A549 (cell line): ENCODE results near the gene ZFX.

Experiments
- CBX8 ChIP-seq: fragments of 200-600 bp; sonication (generic); IDR thresholded peaks from 2 replicates; pipeline ENCODE4 v1.6.1; 2016
- CHD4 ChIP-seq: fragments of 200-600 bp; sonication (generic); IDR thresholded peaks from 2 replicates; pipeline ENCODE4 v1.6.1; 2016; ENCODE audit warnings: antibody characterized with exemption, mild to moderate bottlenecking, borderline replicate concordance
- E2F6 ChIP-seq: IDR thresholded peaks from 2 replicates; pipeline ENCODE4 v1.6.1; 2012; ENCODE audit warnings: low read depth, borderline replicate concordance
- HDAC2 ChIP-seq: fragments of 200-600 bp; sonication (generic); IDR thresholded peaks from 2 replicates; pipeline ENCODE4 v1.6.1; 2016
- HEYL ChIP-seq: fragments of 250-450 bp; sonication (Bioruptor Pico); IDR thresholded peaks from 2 replicates; pipeline ENCODE4 v1.8.0; 2021; ENCODE audit warnings: mild to moderate bottlenecking, moderate library complexity
- KDM1A ChIP-seq: fragments of 200-600 bp; sonication (generic); IDR thresholded peaks from 2 replicates; pipeline ENCODE4 v1.6.1; 2016; ENCODE audit warnings: low read depth, mild to moderate bottlenecking
- MYC ChIP-seq: IDR thresholded peaks from 2 replicates; pipeline ENCODE4 v1.6.1; 2012; ENCODE audit warnings: mild to moderate bottlenecking, inconsistent platforms, low read length, improper control_type of control experiment, borderline replicate concordance
- TF ChIP-seq, protein P1 (sequence below): fragments of 150-350 bp; IDR thresholded peaks from 2 replicates; pipeline ENCODE4 v1.6.1; 2014; ENCODE audit warnings: low read depth, mild to moderate bottlenecking, low read length

DNA sequence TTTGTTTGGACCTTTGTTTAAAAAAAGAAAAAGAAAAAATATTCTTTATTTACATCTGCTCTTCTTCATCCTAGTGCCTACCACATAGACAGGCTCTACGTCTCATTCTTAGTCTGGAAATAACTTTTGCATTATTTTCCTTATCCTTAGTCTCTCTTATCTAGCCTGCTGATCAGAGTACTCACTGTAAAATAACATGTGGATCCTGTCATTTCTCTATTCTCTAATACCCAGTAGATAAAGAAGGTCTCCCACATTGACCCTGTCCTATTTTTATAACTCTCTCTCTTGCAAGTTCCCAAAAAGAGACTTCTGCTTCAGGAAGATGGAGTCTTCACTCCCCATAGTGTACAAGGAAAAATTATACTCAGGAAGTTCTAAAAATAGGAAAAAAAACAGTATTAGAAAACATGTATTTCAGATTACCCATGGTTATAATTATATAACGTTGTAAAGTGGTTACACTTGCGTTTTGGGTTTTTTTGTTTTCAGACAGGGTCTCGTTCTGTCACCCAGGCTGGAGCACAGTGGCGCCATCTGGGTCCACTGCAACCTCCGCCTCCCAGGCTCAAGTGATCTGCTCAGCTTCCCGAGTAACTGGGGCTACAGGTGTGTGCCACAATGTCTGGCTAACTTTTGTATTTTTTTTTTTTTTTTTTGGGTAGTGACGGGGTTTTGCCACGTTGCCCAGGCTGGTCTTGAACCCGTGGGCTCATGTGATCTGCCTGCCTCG, 23.8 kb downstream of the ZFX start:
- TF ChIP-seq, protein P1, sequence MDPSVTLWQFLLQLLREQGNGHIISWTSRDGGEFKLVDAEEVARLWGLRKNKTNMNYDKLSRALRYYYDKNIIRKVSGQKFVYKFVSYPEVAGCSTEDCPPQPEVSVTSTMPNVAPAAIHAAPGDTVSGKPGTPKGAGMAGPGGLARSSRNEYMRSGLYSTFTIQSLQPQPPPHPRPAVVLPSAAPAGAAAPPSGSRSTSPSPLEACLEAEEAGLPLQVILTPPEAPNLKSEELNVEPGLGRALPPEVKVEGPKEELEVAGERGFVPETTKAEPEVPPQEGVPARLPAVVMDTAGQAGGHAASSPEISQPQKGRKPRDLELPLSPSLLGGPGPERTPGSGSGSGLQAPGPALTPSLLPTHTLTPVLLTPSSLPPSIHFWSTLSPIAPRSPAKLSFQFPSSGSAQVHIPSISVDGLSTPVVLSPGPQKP = no peak
- TF ChIP-seq HDAC2 (no peak), CHD4 (no peak), MYC (no peak), HEYL (CRISPR knock-in tag) (no peak), CBX8 (no peak), KDM1A (no peak), E2F6 (no peak)
